Measurements from ENCODE around the gene EPHB3. TPM values are rescaled to one million over a fixed set of nuclear protein-coding genes. Genes with fewer than 3 reads are reported as not detected.

Gene EPHB3
- total and polyA plus RNA-seq, 10 of the 15 experiments (the other 5 are each of a cell fraction or from before 2014, with no cell fraction given) = 0.09 TPM; not detected in 9

DNA sequence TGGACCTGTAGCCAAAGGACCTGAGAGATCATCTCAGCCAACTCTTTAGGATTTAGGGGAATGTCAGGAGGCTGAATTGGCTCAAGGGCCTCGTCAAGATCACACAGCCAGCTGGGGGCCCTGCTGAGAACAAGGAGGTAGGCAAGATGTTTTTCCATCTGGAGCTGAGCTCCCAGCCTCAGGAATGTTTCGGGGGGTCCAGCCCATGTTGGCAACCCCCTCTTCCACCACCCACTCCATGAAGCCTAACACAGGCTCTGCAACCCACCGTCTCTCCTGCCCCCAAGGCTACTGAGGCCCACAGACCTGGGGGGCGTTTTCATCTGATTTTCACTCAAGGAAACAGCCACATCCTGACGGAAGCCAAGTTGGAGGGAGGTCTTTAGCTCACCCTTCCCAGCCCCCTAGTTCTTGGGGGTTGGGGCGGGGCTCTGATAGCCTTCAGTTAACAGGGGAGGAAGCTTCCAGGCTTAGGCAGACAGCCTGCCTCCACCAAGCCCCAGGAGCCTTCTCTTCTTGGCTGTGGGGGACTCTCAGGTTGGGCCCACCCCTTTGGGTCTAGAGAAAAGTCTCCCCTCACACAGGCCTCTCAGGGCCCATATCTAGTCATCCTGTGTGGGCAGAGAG lies 48.8 kb downstream of the EPHB3 start:
- BruUV-seq (replicated peaks) = no TSS peak
- H4K20me1 ChIP-seq (ENCODE audit: control insufficient read depth, insufficient read depth) = no peaks in the 10 kb centered on the region
- ChIA-PET SMC1A (ENCODE audit: uncharacterized antibody, unreplicated experiment) (no interaction called here), POLR2A (interaction anchor here (0.6 kb wide), 1 partner anchor 346 kb away, joined by 3 read pairs; no protein-coding TSS in a partner anchor), RAD21 (ENCODE audit: unreplicated experiment) (no interaction called here), CTCF (no interaction called here)
- no peak overlapping the region for H3K9ac ChIP-seq (ENCODE audit: control insufficient read depth, insufficient read depth, low read length)
- no peak for ATAC-seq
- in situ Hi-C loops (cut with MboI) = no loop called here
- H3K4me2 ChIP-seq (ENCODE audit: control insufficient read depth, insufficient read depth) = no peak overlapping the region
- H2AFZ ChIP-seq (ENCODE audit: control insufficient read depth, low read depth, low read length) = no peak overlapping the region
- intact Hi-C loops (cut with micrococcal nuclease; ENCODE audit: unreplicated experiment) = no loop called here
- no peaks in the 10 kb centered on the region for H3K36me3 ChIP-seq (ENCODE audit: control insufficient read depth in 2 of 2, insufficient read depth in 2 of 2, low read length in 1 of 2)
- WGBS (ENCODE audit: insufficient coverage, insufficient replicate concordance, low lambda C conversion rate, missing lambda C conversion rate) = 6% methylated on average over 5 of the region's 6 CpGs
- no peaks in the 10 kb centered on the region for H3K79me2 ChIP-seq (ENCODE audit: control insufficient read depth, insufficient read depth, low read length)
- no peaks in the 10 kb centered on the region for H3K4me1 ChIP-seq (ENCODE audit: control insufficient read depth, insufficient read depth, low read length)
- no peak overlapping the region for H3K4me3 ChIP-seq
- DNase-seq (ENCODE audit: low read depth, low spot score) = no peak
- no peak for TF ChIP-seq NR2C2 (IDR thresholded peaks at IDR 0.05; ENCODE audit: borderline replicate concordance, control insufficient read depth, insufficient read length, low read depth)
- TF ChIP-seq EP300 (IDR thresholded peaks at IDR 0.05; ENCODE audit: borderline replicate concordance in 1 of 2, control insufficient read depth in 1 of 2, low read depth in 2 of 2, low read length in 2 of 2) = no peak
- TF ChIP-seq, protein P1, sequence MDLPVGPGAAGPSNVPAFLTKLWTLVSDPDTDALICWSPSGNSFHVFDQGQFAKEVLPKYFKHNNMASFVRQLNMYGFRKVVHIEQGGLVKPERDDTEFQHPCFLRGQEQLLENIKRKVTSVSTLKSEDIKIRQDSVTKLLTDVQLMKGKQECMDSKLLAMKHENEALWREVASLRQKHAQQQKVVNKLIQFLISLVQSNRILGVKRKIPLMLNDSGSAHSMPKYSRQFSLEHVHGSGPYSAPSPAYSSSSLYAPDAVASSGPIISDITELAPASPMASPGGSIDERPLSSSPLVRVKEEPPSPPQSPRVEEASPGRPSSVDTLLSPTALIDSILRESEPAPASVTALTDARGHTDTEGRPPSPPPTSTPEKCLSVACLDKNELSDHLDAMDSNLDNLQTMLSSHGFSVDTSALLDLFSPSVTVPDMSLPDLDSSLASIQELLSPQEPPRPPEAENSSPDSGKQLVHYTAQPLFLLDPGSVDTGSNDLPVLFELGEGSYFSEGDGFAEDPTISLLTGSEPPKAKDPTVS (IDR thresholded peaks at IDR 0.05; ENCODE audit: low read depth, low read length) = no peak
- no peak for TF ChIP-seq TARDBP (IDR thresholded peaks at IDR 0.05; ENCODE audit: borderline replicate concordance)
- TF ChIP-seq ZNF622 (IDR thresholded peaks at IDR 0.05) = no peak
- no peak for TF ChIP-seq RELA (IDR thresholded peaks at IDR 0.05; ENCODE audit: borderline replicate concordance, partially characterized antibody)
- TF ChIP-seq, protein P2, sequence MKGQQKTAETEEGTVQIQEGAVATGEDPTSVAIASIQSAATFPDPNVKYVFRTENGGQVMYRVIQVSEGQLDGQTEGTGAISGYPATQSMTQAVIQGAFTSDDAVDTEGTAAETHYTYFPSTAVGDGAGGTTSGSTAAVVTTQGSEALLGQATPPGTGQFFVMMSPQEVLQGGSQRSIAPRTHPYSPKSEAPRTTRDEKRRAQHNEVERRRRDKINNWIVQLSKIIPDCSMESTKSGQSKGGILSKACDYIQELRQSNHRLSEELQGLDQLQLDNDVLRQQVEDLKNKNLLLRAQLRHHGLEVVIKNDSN (IDR thresholded peaks at IDR 0.05; ENCODE audit: borderline replicate concordance, extremely low read length, insufficient read depth, low read depth, low read length) = no peak
- no peak for TF ChIP-seq SREBF2 (IDR thresholded peaks at IDR 0.05; ENCODE audit: low read length)
- TF ChIP-seq SUPT20H (IDR thresholded peaks at IDR 0.05; ENCODE audit: borderline replicate concordance, control insufficient read depth, low read depth, low read length) = no peak
- TF ChIP-seq POLR2A (IDR thresholded peaks at IDR 0.05; ENCODE audit: low read depth, low read length) = no peak
- TF ChIP-seq POLR2AphosphoS2 (IDR thresholded peaks at IDR 0.05; ENCODE audit: low read depth, low read length) = no peak
- TF ChIP-seq, protein P3, sequence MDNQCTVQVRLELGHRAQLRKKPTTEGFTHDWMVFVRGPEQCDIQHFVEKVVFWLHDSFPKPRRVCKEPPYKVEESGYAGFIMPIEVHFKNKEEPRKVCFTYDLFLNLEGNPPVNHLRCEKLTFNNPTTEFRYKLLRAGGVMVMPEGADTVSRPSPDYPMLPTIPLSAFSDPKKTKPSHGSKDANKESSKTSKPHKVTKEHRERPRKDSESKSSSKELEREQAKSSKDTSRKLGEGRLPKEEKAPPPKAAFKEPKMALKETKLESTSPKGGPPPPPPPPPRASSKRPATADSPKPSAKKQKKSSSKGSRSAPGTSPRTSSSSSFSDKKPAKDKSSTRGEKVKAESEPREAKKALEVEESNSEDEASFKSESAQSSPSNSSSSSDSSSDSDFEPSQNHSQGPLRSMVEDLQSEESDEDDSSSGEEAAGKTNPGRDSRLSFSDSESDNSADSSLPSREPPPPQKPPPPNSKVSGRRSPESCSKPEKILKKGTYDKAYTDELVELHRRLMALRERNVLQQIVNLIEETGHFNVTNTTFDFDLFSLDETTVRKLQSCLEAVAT (IDR thresholded peaks at IDR 0.05) = no peak
- TF ChIP-seq, protein P4, sequence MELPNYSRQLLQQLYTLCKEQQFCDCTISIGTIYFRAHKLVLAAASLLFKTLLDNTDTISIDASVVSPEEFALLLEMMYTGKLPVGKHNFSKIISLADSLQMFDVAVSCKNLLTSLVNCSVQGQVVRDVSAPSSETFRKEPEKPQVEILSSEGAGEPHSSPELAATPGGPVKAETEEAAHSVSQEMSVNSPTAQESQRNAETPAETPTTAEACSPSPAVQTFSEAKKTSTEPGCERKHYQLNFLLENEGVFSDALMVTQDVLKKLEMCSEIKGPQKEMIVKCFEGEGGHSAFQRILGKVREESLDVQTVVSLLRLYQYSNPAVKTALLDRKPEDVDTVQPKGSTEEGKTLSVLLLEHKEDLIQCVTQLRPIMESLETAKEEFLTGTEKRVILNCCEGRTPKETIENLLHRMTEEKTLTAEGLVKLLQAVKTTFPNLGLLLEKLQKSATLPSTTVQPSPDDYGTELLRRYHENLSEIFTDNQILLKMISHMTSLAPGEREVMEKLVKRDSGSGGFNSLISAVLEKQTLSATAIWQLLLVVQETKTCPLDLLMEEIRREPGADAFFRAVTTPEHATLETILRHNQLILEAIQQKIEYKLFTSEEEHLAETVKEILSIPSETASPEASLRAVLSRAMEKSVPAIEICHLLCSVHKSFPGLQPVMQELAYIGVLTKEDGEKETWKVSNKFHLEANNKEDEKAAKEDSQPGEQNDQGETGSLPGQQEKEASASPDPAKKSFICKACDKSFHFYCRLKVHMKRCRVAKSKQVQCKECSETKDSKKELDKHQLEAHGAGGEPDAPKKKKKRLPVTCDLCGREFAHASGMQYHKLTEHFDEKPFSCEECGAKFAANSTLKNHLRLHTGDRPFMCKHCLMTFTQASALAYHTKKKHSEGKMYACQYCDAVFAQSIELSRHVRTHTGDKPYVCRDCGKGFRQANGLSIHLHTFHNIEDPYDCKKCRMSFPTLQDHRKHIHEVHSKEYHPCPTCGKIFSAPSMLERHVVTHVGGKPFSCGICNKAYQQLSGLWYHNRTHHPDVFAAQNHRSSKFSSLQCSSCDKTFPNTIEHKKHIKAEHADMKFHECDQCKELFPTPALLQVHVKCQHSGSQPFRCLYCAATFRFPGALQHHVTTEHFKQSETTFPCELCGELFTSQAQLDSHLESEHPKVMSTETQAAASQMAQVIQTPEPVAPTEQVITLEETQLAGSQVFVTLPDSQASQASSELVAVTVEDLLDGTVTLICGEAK (IDR thresholded peaks at IDR 0.05; ENCODE audit: borderline replicate concordance) = no peak
- no peak for TF ChIP-seq MEF2A (IDR thresholded peaks at IDR 0.05; ENCODE audit: insufficient read depth, low read depth, low read length)
- no peak for TF ChIP-seq YY1 (IDR thresholded peaks at IDR 0.05; ENCODE audit: low read depth, low read length)
- FAIRE-seq = no peak
- no peaks in the 10 kb centered on the region for H3K9me3 ChIP-seq (replicated peaks; ENCODE audit: control insufficient read depth, insufficient read depth, low read length)
- no peak overlapping the region for H3K27ac ChIP-seq (ENCODE audit: control insufficient read depth, insufficient read depth)
- H3K27me3 ChIP-seq (replicated peaks in 1 of 2; ENCODE audit: control insufficient read depth in 2 of 2, insufficient read depth in 2 of 2, low read length in 1 of 2) = no peaks in the 10 kb centered on the region

Data from GM12878 (cell line).